NCI-H524 treated with DMSO at 0.1 percent for 48 hours (cell line): ENCODE results near the gene RAB26.

Source experiments
- DNase-seq: peaks from one replicate; lab custom pipeline; 2025; lab: John Stamatoyannopoulos, UW

Gene RAB26

DNA sequence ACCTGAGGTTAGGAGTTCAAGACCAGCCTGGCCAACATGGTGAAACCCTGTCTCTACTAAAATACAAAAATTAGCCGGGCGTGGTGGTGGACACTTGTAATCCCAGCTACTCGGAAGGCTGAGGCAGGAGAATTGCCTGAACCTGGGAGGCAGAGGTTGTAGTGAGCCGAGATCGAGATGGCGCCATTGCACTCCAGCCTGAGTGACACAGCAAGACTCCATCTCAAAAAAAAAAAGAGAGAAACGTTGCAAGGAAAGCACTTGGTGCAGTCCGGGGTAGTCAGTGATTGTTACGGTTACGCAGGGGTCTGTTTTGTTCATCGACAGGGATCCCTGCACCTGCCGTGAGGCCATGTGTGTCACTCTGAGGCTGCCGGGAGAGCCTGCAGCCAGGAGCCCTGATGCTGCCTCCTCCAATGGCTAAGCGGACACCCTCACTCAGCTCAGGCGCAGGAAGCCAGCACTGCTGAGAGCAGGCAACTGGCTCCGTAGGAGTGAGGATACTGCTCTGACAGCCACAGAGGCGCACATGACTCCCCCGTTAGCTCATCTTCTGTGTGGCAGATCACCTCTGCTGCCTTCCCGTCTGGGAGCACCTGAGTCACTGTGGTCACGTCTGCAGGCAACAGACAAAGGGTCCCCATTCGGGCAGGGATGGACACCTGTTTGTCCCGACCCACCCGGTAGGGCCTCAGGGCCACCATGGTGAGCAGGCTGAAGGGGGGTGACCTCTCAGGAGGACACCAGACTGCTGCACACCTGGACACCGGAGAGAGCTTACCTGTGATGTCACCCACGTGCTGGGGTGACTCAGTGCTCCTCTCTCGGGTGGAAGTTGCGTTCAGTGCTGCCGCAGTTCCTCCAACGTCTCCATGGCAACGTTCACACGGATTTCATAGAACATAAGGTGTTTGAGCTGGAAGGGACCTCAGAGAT lies 5.2 kb upstream of the RAB26 start:
- no peak for DNase-seq

- no peak for DNase-seq
Measured at GRCh38 chr16:2143878-2144485, 4.4 kb upstream of the RAB26 start.

- DNase-seq: no peak
Measured at GRCh38 chr16:2145843-2146242, 2.6 kb upstream of the RAB26 start.

DNA sequence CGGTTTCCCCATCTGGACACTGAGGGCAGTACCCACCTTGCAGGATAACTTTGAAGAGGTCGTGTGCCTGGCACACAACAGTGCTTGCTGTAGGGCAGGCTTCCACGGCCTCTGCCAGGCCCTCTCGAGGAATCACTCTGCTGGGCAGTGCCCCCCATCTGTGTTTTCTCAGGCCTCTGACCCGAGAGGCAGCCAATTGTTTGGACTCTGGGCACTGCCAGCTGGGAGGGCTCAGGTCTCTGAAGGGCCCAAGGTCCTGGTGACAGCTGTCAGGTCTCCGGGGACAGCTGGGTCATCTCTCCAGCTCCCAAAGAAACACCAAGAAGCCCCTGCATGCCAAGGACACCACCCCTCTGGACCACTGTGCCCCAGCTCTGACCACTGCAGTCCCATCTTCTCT lies 1.0 kb upstream of the RAB26 start:
- no peak for DNase-seq

- DNase-seq: no peak
Measured at GRCh38 chr16:2148714-2149629, 547 bp downstream of the RAB26 start.

DNA sequence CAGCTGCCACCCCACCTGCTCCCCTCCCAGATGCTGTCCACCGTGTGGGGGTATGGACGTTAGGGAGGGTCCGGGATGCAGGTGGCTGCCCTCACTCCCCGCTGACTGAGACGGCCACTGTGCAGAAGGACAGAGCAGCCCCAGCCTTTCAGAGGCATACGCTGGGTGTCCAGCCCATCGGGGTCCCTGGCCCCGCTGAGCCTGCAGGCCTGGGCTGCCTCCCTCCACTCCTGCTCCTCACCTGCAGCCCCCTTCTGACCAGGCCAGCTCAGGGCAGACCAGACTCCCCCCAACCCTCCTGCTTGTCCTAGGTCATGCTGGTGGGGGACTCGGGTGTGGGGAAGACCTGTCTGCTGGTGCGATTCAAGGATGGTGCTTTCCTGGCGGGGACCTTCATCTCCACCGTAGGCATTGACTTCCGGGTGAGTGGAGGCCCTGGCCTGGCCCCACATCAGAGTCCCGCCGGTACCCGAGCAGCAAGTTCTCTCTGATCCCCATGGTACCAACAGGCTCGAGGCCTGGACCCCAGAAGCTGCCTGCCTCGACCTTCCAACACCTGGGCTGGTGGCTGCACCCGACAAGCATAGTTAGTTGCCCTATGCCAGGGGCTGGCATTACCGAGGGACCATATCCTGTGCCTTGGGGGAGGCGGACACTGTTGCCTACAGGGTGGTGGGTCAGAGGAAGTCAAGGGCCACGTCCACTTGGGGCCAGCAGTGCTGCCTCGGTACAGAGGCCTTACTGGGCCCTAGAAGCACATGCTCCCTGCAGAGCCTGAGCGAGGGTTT lies 1.4 kb downstream of the RAB26 start:
- no peak for DNase-seq

- peak; percentile 95 for DNase-seq
Measured at GRCh38 chr16:2150418-2151187, 2.2 kb downstream of the RAB26 start.

DNA sequence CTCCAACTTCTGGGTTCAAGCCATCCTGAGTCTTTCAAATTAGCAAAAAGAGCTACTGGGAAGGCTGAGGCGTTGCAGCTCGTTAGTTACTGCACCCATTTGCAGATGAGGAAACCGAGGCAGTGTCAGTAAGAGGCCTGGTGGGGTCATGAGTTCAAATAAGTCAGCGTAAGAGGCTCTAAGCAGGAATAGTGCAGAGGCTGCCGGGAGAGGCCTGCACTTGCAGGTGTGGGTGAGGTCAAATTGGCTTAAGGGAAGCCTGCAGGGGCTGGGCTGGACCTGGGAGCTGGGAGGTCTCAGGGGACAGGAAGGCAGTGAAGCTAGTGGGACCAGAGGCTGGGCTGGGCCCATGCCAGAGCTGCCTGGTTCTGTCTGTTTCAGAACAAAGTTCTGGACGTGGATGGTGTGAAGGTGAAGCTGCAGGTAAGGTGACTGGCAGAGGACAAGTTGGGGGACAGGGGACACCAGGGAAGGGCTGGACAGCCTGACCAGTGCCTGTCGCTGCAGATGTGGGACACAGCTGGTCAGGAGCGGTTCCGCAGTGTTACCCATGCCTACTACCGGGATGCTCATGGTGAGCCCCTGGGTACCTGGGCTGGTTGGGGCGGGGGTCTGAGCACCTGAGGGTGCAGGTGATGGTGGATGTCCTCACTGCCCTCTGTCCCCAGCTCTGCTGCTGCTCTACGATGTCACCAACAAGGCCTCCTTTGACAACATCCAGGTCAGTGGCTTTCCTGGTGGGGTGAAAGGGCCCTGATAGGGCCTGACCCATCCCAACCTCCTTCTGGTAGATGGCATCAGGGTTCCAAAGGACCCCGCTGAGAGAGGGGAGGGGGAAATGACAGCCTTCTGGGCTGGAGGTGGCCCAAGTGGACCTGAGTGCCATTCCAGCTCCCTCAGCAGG lies 3.0 kb downstream of the RAB26 start:
- no peak for DNase-seq

DNA sequence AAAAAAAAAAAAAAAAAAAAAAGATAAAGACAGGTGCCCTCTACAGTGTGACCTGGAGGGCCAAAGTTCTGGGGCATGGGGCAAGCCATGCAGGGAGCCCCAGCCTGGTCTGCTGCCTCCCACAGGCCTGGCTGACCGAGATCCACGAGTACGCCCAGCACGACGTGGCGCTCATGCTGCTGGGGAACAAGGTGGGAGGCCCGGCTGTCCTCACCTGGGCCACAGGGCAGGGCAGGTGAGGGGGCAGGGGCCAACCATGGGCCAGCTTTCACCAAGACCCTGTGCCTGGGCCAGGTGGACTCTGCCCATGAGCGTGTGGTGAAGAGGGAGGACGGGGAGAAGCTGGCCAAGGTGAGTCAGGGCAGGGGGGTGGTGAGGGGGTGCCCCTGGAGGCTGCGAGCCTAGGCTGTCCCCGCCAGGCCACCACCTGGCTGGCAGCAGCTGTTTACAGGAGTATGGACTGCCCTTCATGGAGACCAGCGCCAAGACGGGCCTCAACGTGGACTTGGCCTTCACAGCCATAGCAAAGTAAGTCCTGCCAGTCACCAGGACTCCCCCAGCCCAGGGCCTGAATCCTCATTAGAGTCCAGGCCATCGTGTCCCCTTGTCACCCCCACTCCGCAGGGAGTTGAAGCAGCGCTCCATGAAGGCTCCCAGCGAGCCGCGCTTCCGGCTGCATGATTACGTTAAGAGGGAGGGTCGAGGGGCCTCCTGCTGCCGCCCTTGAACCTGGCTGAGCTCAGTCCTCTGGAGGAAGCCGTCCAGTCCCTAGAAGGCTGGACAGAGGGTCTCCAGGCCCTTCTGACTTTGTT lies 4.5 kb downstream of the RAB26 start:
- DNase-seq: no peak

DNA sequence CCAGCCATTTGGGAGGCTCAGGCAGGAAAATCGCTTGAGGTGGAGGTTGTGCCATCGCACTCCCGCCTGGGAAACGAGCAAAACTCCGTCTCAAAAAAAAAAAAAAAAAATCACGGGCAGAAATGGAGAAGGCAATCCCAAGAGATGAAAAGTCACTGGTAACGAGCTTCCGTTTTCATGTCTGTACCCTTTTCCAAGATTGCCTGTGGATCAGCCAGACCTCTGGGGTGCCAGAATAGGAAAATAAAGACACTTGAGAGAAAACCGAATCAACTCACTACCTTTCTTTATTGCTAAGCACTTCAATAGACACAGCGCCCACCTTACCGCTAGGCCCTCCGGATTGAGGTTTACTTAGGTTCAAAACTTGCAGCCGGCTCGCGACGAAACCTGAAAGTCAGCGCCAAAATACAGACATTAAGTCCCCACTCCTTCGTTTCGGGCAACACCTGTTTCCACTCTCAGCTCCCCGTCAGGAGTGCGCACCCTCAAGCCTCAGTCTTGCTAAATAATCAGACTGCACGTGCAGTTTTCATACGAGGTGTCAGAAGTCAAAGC lies 6.2 kb downstream of the RAB26 start:
- DNase-seq: no peak

DNA sequence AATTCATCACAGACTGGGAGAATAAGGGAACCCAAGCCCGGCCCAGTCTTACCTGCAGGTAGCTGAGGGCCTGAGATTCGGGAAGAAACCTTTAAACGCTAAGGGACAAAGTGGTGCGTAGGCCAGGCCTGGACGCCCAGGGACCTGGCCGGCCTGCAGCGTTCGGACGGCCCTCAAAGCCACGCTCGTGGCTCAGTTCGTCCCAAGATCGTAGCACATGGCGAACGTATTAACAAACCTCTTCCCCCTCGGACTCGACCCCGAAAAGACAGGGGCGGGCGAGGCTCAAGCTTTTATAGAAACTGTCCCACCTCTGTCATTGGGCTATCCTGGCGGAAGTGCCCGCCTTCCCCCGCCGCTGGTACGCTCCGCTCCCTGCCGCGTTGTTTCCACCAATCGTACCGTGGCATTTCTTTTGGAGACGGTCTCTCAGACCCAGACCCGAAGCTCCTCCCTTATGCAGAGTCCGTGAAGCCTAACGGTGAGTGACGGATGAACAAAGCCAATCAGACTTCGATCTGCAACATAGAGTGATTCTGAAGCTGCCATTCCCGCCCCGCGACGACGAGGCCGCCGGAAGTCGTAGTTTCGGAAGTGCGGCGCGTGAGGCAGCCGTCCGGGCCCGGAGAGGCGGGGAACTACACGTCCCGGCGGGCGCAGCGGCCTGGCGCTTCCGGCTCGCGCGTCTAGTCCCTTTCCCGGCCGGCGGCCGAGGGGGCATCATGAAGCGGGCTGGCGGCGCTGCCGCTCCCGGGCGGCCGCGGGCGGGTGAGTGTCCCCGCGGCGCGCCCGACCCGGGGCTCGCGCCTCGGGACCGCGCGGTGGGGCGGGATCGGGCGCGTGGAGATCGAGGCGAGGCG lies 6.9 kb downstream of the RAB26 start, which contains the start of gene TRAF7:
TRAF7 (plus strand) TSS at position 692 of the 860 bp plus-strand sequence. CDS start 8,139 bp downstream, outside the sequence.
- peak; percentile 100 for DNase-seq

DNA sequence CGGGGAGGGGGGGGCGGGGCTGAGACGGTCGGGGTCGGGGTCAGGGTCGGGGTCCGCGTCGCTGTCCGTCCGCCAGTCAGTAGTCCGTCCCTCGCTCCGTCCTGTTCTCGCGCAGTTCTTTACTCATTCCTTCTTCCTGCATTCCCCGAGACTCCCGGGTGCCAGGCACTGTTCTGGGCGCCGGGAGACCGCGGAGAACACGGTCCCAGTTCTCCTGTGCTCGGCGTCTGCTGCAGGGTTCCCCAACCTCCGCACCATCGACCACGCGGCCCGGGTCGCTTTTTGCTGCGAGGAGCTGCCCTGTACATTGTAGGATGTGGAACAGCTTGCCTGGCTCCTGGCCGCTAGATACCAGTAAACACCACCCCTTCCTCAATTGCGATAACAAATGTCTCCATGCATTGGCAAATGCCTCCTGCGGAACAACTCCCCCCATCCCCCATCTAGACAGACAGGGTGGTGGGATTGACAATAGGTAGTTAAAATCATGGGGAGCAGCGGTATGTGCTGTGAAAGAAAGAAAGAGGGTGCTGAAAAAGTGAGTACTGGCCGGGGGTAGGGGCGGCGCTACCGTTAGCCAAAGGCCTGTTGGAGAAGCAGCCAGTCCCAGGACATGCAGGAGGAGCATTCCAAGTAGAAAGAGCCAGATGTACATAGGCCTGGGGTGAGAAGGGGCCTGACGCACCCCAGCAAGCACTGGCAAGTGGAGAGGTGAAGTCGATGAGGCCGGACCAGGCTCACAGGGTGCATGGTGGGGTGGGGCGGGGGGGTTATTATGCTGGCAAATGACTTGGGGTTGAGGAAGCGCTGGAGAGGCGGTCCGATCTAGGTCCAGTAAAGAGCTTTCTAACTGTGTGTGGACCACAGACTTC lies 7.8 kb downstream of the RAB26 start:
- DNase-seq: no peak

- no peak for DNase-seq
Measured at GRCh38 chr16:2156849-2157224, 8.4 kb downstream of the RAB26 start.

- no peak for DNase-seq
Measured at GRCh38 chr16:2157480-2158261, 9.2 kb downstream of the RAB26 start.

DNA sequence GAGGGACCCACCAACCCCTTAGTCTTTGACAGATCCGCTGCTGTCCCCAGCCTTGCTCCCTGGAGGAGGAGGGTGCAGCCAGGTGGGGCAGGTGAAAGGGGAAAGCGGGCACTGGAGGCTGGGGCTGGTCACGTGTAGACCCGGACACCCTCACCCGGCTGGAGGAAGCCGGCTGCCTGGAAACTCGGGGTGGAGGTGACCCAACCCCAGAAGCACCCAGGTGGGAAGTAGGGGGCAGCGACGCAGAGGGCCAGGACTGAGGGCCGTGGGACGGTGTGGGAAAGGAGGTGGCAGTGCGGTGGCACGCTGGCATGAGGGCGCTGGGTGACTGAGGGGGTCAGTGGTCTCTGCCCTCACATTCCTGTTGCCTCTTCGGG lies 9.8 kb downstream of the RAB26 start:
- no peak for DNase-seq
